H7 (cell line): Measurements from ENCODE around the gene PGA3. TPM values are rescaled to one million over a fixed set of nuclear protein-coding genes. Genes with fewer than 3 reads are reported as not detected.
A peak's percentile ranks its signal among the peaks of the same experiment; 100 is the strongest.
"Not testable (repeated sequence)": the region's sequence is repeated elsewhere in the genome, so short reads cannot be mapped to it uniquely, and the experiment has no call there.

Source experiments
- DNase-seq: peaks from one replicate; pipeline ENCODE4 v3.0.0; 2012
- H3K27me3 ChIP-seq: 2 replicates; pipeline ENCODE4 v1.6.0; 2011; ENCODE audit warnings: mild to moderate bottlenecking, low read length; ENCODE audit not compliant: control insufficient read depth, insufficient read depth
- H3K36me3 ChIP-seq: replicated peaks from 2 replicates; pipeline ENCODE4 v1.5.1; 2011; ENCODE audit warnings: low read length; ENCODE audit not compliant: control insufficient read depth, insufficient read depth
- H3K4me3 ChIP-seq: 2 replicates; pipeline ENCODE4 v1.5.1; 2011; ENCODE audit warnings: low read depth, mild to moderate bottlenecking, control low read depth, low read length, moderate library complexity; ENCODE audit not compliant: insufficient read depth
- total RNA-seq: library from RNA; depleted of rRNA; stranded (reverse); fragments of >200 nt; shearing (Covaris generic); gene quantifications from 2 replicates; pipeline ENCODE4 v1.2.3, GENCODE V29; 2014

The PGA3 gene
- total RNA-seq, 1 experiment from 2014 or later: not detected

DNA sequence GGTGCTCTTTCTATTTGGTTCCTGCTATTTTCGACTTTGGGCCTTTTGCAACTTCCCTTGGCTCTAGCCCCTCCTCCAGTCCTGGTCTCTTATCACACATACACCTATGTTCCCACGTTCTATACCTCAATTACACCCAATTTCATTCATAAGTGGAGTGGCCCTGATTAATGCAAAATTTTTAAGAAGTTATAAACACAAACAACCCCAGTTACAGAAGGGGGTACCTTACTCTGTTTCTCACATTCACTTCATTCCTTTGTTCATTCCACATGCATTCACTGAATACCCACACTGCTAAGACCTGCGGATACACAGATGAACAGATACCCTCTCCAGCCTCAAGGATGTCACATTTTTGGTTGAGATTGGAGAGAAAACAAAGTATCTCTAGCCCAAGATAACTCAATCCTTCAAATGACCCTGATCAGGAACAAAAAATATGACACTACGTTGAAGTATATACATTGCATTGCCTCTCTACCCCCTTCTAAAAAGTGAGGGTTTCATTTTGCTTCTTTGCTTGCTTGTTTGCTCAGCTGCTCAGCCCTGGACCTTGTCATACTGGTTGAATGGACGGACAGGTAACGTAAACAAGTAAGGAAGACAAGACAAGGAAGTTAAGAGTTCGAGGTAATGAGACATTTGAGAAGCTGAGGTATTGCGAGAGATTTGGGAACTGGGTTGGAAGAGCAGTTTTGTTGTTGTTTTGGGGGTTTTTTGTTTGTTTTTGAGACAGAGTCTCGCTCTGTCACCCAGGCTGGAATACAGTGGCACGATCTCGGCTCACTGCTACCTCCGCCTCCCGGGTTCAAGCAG is 38.5 kb upstream of the PGA3 start:
- H3K4me3 ChIP-seq: no peak overlapping the region
- DNase-seq: peak; percentile 25
- no peaks in the 10 kb centered on the region for H3K27me3 ChIP-seq
- no peaks in the 10 kb centered on the region for H3K36me3 ChIP-seq

- H3K4me3 ChIP-seq, H3K36me3 ChIP-seq, DNase-seq, H3K27me3 ChIP-seq: not testable (repeated sequence)
Measured at GRCh38 chr11:61165785-61166184, 37.5 kb upstream of the PGA3 start.

DNA sequence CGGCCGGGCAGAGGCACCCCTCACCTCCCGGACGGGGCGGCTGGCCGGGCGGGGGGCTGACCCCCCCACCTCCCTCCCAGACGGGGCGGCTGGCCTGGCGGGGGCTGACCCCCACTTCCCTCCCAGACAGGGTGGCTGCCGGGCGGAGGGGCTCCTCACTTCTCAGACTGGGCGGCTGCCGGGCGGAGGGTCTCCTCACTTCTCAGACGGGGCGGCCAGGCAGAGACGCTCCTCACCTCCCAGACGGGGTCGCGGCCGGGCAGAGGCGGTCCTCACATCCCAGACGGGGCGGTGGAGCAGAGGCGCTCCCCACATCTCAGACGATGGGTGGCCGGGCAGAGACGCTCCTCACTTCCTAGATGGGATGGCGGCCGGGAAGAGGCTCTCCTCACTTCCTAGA is 37.0 kb upstream of the PGA3 start:
- not testable (repeated sequence) for H3K4me3 ChIP-seq, H3K36me3 ChIP-seq, H3K27me3 ChIP-seq, DNase-seq

DNA sequence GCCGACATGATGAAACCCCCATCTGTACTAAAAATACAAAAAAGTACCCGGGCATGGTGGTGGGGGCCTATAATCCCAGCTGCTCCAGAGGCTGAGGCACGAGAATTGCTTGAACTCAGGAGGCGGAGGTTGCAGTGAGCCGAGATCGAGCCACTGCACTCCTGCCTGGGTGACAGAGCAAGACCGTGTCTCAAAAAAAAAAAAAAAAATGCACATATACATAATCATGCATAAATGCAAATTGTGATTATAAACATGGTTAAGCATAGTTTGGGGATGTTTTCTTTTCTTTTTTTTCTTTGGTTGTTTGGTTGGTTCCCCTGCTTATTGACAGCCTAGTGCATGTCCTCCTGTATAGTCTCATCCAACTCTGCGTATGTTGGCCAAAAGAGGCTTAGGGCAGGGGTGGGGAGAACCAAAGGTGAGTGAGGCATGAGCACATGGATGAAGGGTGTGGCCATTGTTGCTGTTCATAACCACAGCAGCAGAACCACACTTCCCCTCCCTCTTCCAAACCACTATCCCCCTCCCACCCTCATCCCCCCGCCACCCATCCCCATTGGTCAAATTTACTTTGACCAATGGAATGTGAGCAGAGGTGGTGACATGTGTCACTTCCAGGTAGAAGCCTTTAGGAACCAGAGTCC is 35.1 kb upstream of the PGA3 start:
- no peak overlapping the region for H3K4me3 ChIP-seq
- no peaks in the 10 kb centered on the region for H3K36me3 ChIP-seq
- DNase-seq: peak; percentile 15
- H3K27me3 ChIP-seq: no peaks in the 10 kb centered on the region

DNA sequence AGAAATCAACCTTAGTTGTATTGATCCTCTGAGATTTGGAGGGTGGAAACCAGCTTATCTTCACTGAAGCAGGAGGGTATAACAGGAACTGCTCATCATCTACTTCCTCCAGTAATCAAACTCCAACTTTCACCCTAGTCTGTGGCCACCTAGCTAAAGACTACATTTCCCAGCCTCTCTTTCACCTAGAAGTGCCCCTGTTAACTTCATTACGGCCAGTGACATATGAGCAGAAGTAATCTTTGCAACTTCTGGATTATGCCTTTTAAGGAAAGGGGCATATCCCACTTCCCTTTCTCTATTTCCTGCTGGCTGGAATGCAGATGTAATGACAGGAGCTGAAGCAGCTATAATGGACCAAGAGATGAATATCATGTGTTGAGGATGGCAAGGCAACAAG is 34.5 kb upstream of the PGA3 start:
- H3K4me3 ChIP-seq: no peak overlapping the region
- no peak for DNase-seq
- no peaks in the 10 kb centered on the region for H3K27me3 ChIP-seq
- no peaks in the 10 kb centered on the region for H3K36me3 ChIP-seq

DNA sequence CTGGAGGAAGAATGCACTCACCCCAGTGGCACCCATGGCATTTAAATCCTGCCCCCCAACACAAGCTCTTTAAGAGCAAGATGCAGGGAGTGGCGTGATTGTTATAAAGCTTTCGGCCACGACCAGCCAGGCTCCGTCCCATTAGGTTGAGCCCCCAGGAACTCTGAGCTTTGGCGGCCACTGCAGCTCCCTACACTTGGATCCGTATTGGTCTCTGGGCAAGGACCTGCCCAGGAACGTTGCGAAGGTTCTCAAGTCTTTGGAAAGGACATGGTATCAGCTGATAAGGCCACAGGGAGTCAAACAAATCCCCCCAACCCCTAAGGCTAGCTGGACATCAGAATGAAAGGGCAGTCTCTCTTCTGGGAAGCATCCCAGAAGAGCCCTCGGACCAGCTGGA is 32.7 kb upstream of the PGA3 start:
- no peak overlapping the region for H3K4me3 ChIP-seq
- H3K27me3 ChIP-seq: no peaks in the 10 kb centered on the region
- H3K36me3 ChIP-seq: no peaks in the 10 kb centered on the region
- peak; percentile 5 for DNase-seq

DNA sequence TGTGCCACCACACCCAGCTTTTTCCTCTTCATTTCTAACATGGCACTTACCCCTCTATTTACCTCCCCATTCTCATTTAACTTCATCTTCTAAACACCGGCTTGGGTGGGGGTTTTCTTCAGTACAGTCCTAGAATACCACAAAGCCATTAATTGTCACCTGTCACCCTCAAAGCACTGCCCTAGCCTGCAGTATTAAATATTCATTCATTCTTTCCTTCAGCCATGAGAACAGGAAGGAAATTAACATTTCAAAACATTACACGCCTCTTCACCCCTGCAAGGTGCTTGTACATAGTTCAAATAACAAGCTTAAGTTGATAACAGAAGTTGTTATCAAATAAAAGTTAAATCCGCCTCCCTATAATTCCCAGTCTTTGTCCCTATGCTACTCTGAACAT is 31.4 kb upstream of the PGA3 start:
- Histone ChIP-seq H3K4me3 (no peak overlapping the region), H3K27me3 (no peaks in the 10 kb centered on the region), H3K36me3 (no peaks in the 10 kb centered on the region)
- no peak for DNase-seq

DNA sequence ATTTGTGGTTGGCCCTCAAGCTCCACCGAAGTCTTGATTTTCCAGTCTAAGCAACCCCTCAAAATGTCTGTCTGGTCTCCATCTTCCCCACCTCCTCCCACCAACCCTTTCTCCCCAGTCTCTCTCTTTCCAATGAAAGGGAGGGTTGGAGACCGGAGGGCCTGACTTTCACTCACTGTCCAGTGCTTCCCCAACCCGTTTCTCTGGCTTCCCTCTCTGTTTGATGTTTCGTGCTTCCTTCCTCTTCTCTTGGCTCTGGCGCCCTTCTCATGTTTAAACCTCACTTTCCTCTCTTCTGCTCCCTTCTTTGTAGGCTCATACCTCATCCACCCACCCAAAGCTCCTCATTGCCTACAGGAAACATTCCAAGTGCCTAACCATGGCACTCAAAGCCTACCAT is 31.0 kb upstream of the PGA3 start:
- Histone ChIP-seq H3K4me3 (no peak overlapping the region), H3K36me3 (no peaks in the 10 kb centered on the region), H3K27me3 (no peaks in the 10 kb centered on the region)
- peak; percentile 4 for DNase-seq

DNA sequence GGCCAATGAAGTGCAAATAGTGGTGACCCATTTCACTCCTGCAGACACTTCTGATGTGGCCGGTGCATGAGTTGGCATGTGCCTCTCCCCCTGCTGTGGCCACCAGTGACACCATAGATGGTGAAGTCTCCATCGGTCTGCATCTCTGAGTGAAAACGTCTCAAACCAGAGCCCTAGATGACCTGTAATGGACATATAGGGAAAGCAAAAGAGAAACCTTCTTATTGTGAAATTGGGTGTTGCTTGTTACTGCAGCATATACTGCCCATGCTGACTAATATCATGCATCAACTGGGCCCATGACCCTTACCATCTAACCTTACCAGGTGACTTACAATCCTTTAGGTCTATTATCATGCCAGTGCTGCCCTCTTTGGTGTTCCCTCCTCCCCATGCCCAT is 30.4 kb upstream of the PGA3 start:
- no peak for DNase-seq
- Histone ChIP-seq H3K27me3 (no peaks in the 10 kb centered on the region), H3K4me3 (no peak overlapping the region), H3K36me3 (no peaks in the 10 kb centered on the region)

DNA sequence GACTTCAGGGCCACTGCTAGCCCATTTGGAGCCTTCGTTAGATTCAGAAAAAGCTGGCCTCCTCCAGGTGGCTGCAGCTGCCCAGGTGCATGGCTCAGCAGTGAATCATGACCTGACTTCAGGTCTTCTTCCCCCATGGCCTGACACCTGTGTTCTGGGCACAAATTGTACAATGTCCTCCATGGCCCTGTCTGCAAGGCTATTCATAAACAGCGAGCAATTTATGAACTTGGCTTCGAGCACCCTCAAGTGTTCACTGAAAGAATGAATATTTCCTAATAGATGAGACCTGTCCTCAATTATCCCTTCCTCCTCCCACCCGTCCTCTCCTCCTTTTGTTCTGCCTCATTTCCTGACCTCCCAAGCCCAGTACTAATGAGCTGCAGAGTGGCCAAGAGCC is 29.9 kb upstream of the PGA3 start:
- H3K36me3 ChIP-seq: no peaks in the 10 kb centered on the region
- H3K27me3 ChIP-seq: no peaks in the 10 kb centered on the region
- peak; percentile 4 for DNase-seq
- H3K4me3 ChIP-seq: no peak overlapping the region

DNA sequence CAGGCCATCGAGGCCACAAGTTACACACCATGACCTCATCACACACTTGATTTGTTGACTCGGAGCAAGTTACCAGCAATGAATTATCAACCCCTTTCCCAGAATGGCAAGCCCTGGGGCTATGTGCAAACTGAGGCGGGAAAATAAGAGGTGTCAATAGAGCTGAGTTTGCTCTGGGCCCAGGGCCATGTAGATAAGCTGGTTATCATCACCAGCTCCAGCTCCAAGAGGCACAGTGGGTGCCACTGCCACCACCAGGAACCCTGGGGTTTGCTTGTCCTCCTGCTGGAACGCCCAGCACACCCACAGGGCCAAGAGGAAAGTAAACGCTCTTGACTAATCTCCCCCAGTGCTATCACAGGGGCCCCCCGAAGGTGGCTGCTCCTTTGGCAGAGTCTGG is 29.0 kb upstream of the PGA3 start:
- Histone ChIP-seq H3K27me3 (no peaks in the 10 kb centered on the region), H3K4me3 (no peak overlapping the region), H3K36me3 (no peaks in the 10 kb centered on the region)
- DNase-seq: no peak

DNA sequence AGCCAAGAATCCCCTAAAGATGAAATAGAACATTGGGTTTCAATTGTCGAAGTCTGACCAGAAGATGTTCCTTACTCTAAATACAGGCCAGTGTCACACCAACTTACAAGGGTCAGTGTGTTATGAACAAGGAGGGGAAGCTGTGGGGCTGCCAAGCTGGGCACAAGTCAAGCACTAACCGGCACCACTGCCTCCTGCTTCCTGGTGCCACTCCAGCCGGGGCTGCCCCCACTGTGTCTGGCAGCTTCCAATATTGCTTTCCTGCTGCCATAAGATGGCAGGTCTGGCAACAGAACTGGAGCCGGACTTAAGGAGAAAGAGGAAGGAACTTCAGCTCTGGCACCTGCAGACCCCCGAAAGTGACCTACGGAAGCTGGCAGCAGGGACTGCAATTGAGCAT is 28.4 kb upstream of the PGA3 start:
- DNase-seq: no peak
- H3K36me3 ChIP-seq: no peaks in the 10 kb centered on the region
- H3K27me3 ChIP-seq: no peaks in the 10 kb centered on the region
- H3K4me3 ChIP-seq: no peak overlapping the region

DNA sequence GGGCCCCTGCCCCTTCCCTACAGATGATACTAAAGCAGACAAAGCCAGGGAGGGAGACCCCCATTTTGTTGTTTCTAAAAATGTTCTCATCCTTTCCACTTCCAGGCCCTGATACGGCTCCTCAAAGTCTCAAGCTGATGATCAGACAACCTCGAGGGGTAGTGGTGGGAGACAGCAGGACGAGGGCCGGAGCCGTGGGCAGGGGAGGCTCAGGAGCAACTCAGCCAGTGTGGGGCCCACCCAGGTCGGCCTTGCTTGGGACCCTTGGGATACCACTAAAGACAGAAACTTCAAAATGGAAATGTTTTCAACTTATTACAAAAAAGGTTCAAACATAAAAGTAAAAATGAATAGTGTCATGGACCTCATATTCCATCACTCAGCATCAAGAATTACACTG is 26.9 kb upstream of the PGA3 start:
- Histone ChIP-seq H3K4me3 (no peak overlapping the region), H3K36me3 (no peaks in the 10 kb centered on the region), H3K27me3 (no peaks in the 10 kb centered on the region)
- DNase-seq: no peak

DNA sequence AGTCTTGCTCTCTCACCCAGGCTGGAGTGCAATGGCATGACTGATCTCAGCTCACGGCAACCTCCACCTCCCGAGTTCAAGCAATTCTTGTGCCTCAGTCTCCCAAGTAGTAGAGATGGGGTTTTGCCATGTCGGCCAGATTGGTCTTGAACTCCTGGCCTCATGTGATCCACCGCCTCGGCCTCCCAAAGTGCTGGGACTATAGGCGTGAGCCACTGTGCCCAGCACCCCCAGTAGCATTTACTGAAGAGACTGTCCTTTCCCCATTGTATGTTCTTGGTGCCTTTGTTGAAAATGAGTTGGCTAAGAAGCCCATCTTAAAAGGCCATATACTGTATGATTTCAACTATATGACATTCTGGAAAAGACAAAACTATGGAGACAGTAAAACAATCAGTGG is 23.1 kb upstream of the PGA3 start:
- DNase-seq, H3K4me3 ChIP-seq, H3K36me3 ChIP-seq, H3K27me3 ChIP-seq: not testable (repeated sequence)

GRCh38 chr11:61181489-61181888 is 21.8 kb upstream of the PGA3 start:
- DNase-seq: no peak
- Histone ChIP-seq H3K4me3 (no peak overlapping the region), H3K27me3 (no peaks in the 10 kb centered on the region), H3K36me3 (no peaks in the 10 kb centered on the region)
